Spinal cord (tissue), 10 donors: ENCODE measurements around the gene ZNF133. TPM values are rescaled to one million over a fixed set of nuclear protein-coding genes. Genes with fewer than 3 reads are reported as not detected.

ENCODE experiments used
- DNase-seq, 6 donors: peaks; one replicate each; pipeline versions ENCODE4 v3.0.0 to v3.0.0-alpha.2; 2013 to 2015; ENCODE audit warnings: low spot score in 6 of 6, low read depth in 4 of 6
- H3K27ac ChIP-seq: one replicate; pipeline ENCODE4 v1.5.1; 2013; ENCODE audit warnings: low read depth, low read length, control low read depth
- H3K27me3 ChIP-seq: one replicate; pipeline ENCODE4 v1.6.1; 2013; ENCODE audit warnings: low read length; ENCODE audit not compliant: control insufficient read depth, insufficient read depth
- H3K36me3 ChIP-seq: one replicate; pipeline ENCODE4 v1.6.1; 2013; ENCODE audit warnings: low read length; ENCODE audit not compliant: control insufficient read depth, insufficient read depth
- H3K4me1 ChIP-seq: one replicate; pipeline ENCODE4 v1.6.1; 2013; ENCODE audit warnings: low read length; ENCODE audit not compliant: control insufficient read depth, insufficient read depth
- H3K4me3 ChIP-seq: one replicate; pipeline ENCODE4 v1.5.1; 2013; ENCODE audit warnings: low read depth, low read length, control low read depth
- H3K9me3 ChIP-seq: one replicate; pipeline ENCODE4 v1.6.1; 2013; ENCODE audit warnings: low read length; ENCODE audit not compliant: control insufficient read depth, insufficient read depth
- WGBS: methylation state at CpG from one replicate; pipeline ENCODE4 v1.1.5; 2013; ENCODE audit warnings: missing lambda C conversion rate; ENCODE audit not compliant: insufficient coverage; 5-methylcytosine and 5-hydroxymethylcytosine counted together
- polyA plus RNA-seq, 2 donors: library from polyadenylated mRNA; unstranded; fragments of 120-200 nt; gene quantifications; one replicate each; pipeline ENCODE4 v1.2.1, GENCODE V29; 2013; ENCODE audit not compliant: insufficient read length in 2 of 2
- total RNA-seq, 2 donors: library from RNA; depleted of rRNA in 1 of 2; stranded (reverse); fragments of 120-200 nt in 1 of 2; fragments of >200 nt in 1 of 2; gene quantifications; one replicate each; pipeline versions ENCODE4 v1.2.3 to v1.2.4, GENCODE V29; 2013 to 2014
- donor health status: healthy.

ZNF133 gene
- total and polyA plus RNA-seq, 4 donors = 24.2 to 36.4 (median 28.6) TPM

GRCh38 chr20:18310592-18310991 lies 22.3 kb downstream of the ZNF133 start:
- Histone ChIP-seq H3K4me1 (no peaks in the 10 kb centered on the region), H3K27ac (no peak overlapping the region), H3K9me3 (no peaks in the 10 kb centered on the region), H3K27me3 (no peaks in the 10 kb centered on the region), H3K4me3 (no peak overlapping the region), H3K36me3 (peaks cover 11% of the 10 kb centered on the region)
- DNase-seq = no peak

GRCh38 chr20:18312723-18313122 lies 24.4 kb downstream of the ZNF133 start:
- no peaks in the 10 kb centered on the region for H3K4me1 ChIP-seq
- no peaks in the 10 kb centered on the region for H3K9me3 ChIP-seq
- H3K27me3 ChIP-seq = no peaks in the 10 kb centered on the region
- peaks cover 27% of the 10 kb centered on the region for H3K36me3 ChIP-seq
- DNase-seq = no peak
- H3K27ac ChIP-seq = no peak overlapping the region
- WGBS = no CpG with 5 or more reads among the region's 9 CpGs
- no peak overlapping the region for H3K4me3 ChIP-seq

GRCh38 chr20:18313411-18313810 lies 25.1 kb downstream of the ZNF133 start:
- H3K4me3 ChIP-seq = no peak overlapping the region
- H3K27me3 ChIP-seq = no peaks in the 10 kb centered on the region
- no CpG with 5 or more reads among the region's 1 CpG for WGBS
- no peaks in the 10 kb centered on the region for H3K4me1 ChIP-seq
- H3K9me3 ChIP-seq = no peaks in the 10 kb centered on the region
- H3K36me3 ChIP-seq = peaks cover 27% of the 10 kb centered on the region
- DNase-seq = no peak
- no peak overlapping the region for H3K27ac ChIP-seq

GRCh38 chr20:18314786-18315406 lies 26.6 kb downstream of the ZNF133 start:
- no peak for DNase-seq
- H3K4me3 ChIP-seq = no peak overlapping the region
- H3K27me3 ChIP-seq = no peaks in the 10 kb centered on the region
- H3K27ac ChIP-seq = no peak overlapping the region
- no peaks in the 10 kb centered on the region for H3K4me1 ChIP-seq
- H3K9me3 ChIP-seq = no peaks in the 10 kb centered on the region
- 97% methylated on average over 8 of the region's 8 CpGs for WGBS
- H3K36me3 ChIP-seq = peaks cover 27% of the 10 kb centered on the region

- Histone ChIP-seq H3K4me1 (no peaks in the 10 kb centered on the region), H3K4me3 (no peak overlapping the region), H3K9me3 (no peaks in the 10 kb centered on the region), H3K36me3 (peaks cover 27% of the 10 kb centered on the region), H3K27ac (no peak overlapping the region), H3K27me3 (no peaks in the 10 kb centered on the region)
- DNase-seq = no peak
- WGBS = 98% methylated on average over 10 of the region's 15 CpGs
These were observed 27.8 kb downstream of the ZNF133 start for GRCh38 chr20:18316166-18316565.

- no peaks in the 10 kb centered on the region for H3K27me3 ChIP-seq
- no peak overlapping the region for H3K4me3 ChIP-seq
- H3K9me3 ChIP-seq = no peaks in the 10 kb centered on the region
- DNase-seq = peak in 1 of 6 donors; percentile 64
- H3K4me1 ChIP-seq = no peaks in the 10 kb centered on the region
- peaks cover 11% of the 10 kb centered on the region for H3K36me3 ChIP-seq
- no peak overlapping the region for H3K27ac ChIP-seq
These were observed 33.0 kb downstream of the ZNF133 start for GRCh38 chr20:18321316-18321715.

- H3K4me3 ChIP-seq = no peak overlapping the region
- 69% methylated on average over 3 of the region's 10 CpGs for WGBS
- DNase-seq = peak in 1 of 6 donors; percentile 75
These were observed 33.9 kb downstream of the ZNF133 start for GRCh38 chr20:18321976-18322950.

GRCh38 chr20:18323705-18324104 lies 35.4 kb downstream of the ZNF133 start:
- no peaks in the 10 kb centered on the region for H3K27me3 ChIP-seq
- H3K36me3 ChIP-seq = no peaks in the 10 kb centered on the region
- H3K4me1 ChIP-seq = no peaks in the 10 kb centered on the region
- WGBS = 79% methylated on average over 3 of the region's 4 CpGs
- no peak for DNase-seq
- peaks cover 6% of the 10 kb centered on the region for H3K9me3 ChIP-seq
- no peak overlapping the region for H3K4me3 ChIP-seq
- no peak overlapping the region for H3K27ac ChIP-seq

More at GRCh38 chr20:18321976-18322950, 33.9 kb downstream of the ZNF133 start:
- H3K27me3 ChIP-seq = no peaks in the 10 kb centered on the region
- H3K4me1 ChIP-seq = no peaks in the 10 kb centered on the region
- no peak overlapping the region for H3K27ac ChIP-seq
- H3K36me3 ChIP-seq = peaks cover 2% of the 10 kb centered on the region
- peaks cover 2% of the 10 kb centered on the region for H3K9me3 ChIP-seq

GRCh38 chr20:18324596-18325089 lies 36.3 kb downstream of the ZNF133 start:
- no peaks in the 10 kb centered on the region for H3K36me3 ChIP-seq
- no peak overlapping the region for H3K27ac ChIP-seq
- H3K4me1 ChIP-seq = no peaks in the 10 kb centered on the region
- H3K9me3 ChIP-seq = peaks cover 6% of the 10 kb centered on the region
- 0% methylated on average over 1 of the region's 3 CpGs for WGBS
- H3K4me3 ChIP-seq = no peak overlapping the region
- DNase-seq = no peak
- no peaks in the 10 kb centered on the region for H3K27me3 ChIP-seq
